Activated CD8-positive, alpha-beta memory T cell treated with anti-CD3 and anti-CD28 coated beads, Interleukin-2, amount 50 U/mL, for 24 hours (primary cell): ENCODE measurements around the gene MYO1D.
"Not testable (repeated sequence)": the region's sequence is repeated elsewhere in the genome, so short reads cannot be mapped to it uniquely, and the experiment has no call there.

Source experiments
- DNase-seq: peaks from one replicate; pipeline ENCODE4 v3.0.0-alpha.2; 2020; ENCODE audit errors: extremely low read depth

Gene MYO1D

GRCh38 chr17:32855620-32856019 is 21.3 kb downstream of the MYO1D start:
- no peak for DNase-seq

- no peak for DNase-seq
These were observed 22.0 kb downstream of the MYO1D start for GRCh38 chr17:32854832-32855389.

GRCh38 chr17:32854207-32854606 is 22.7 kb downstream of the MYO1D start:
- DNase-seq = no peak

- DNase-seq = no peak
These were observed 24.1 kb downstream of the MYO1D start for GRCh38 chr17:32852811-32853210.

- DNase-seq = no peak
These were observed 27.0 kb downstream of the MYO1D start for GRCh38 chr17:32849879-32850278.

GRCh38 chr17:32847977-32848376 is 28.9 kb downstream of the MYO1D start:
- DNase-seq = no peak

GRCh38 chr17:32846143-32846542 is 30.8 kb downstream of the MYO1D start:
- no peak for DNase-seq

- no peak for DNase-seq
These were observed 36.7 kb downstream of the MYO1D start for GRCh38 chr17:32840241-32840640.

- no peak for DNase-seq
These were observed 40.4 kb downstream of the MYO1D start for GRCh38 chr17:32836527-32836926.

- no peak for DNase-seq
These were observed 41.6 kb downstream of the MYO1D start for GRCh38 chr17:32835291-32835761.

- no peak for DNase-seq
These were observed 42.8 kb downstream of the MYO1D start for GRCh38 chr17:32834104-32834503.

- no peak for DNase-seq
These were observed 43.4 kb downstream of the MYO1D start for GRCh38 chr17:32833526-32833925.

GRCh38 chr17:32833076-32833475 is 43.8 kb downstream of the MYO1D start:
- no peak for DNase-seq

- DNase-seq = no peak
These were observed 45.2 kb downstream of the MYO1D start for GRCh38 chr17:32831627-32832243.

GRCh38 chr17:32831223-32831622 is 45.7 kb downstream of the MYO1D start:
- no peak for DNase-seq

- DNase-seq = no peak
These were observed 48.1 kb downstream of the MYO1D start for GRCh38 chr17:32828822-32829221.

- DNase-seq = no peak
These were observed 49.7 kb downstream of the MYO1D start for GRCh38 chr17:32827227-32827626.

GRCh38 chr17:32826076-32826475 is 50.8 kb downstream of the MYO1D start:
- DNase-seq = no peak

GRCh38 chr17:32824334-32824733 is 52.6 kb downstream of the MYO1D start:
- DNase-seq = no peak

GRCh38 chr17:32822996-32823395 is 53.9 kb downstream of the MYO1D start:
- no peak for DNase-seq

GRCh38 chr17:32821987-32822934 is 54.7 kb downstream of the MYO1D start:
- DNase-seq = not testable (repeated sequence)

GRCh38 chr17:32820440-32820839 is 56.5 kb downstream of the MYO1D start:
- no peak for DNase-seq

GRCh38 chr17:32819787-32820186 is 57.1 kb downstream of the MYO1D start:
- DNase-seq = no peak
